ENCODE measurements around the gene SEC24C. TPM values are rescaled to one million over a fixed set of nuclear protein-coding genes. Genes with fewer than 3 reads are reported as not detected.

Gene SEC24C
- total RNA-seq, 2 experiments from 2014 or later, result 53.6 to 87.1 TPM

GRCh38 chr10:73731588-73732375 lies 12.4 kb upstream of the SEC24C start:
- DNase-seq (ENCODE audit: low spot score), result no peak
- H3K36me3 ChIP-seq (ENCODE audit: insufficient read depth, low read length), result peaks cover 27% of the 10 kb centered on the region
- H3K27ac ChIP-seq (ENCODE audit: low read depth, low read length, poor library complexity, severe bottlenecking), result no peak overlapping the region
- H3K4me1 ChIP-seq (ENCODE audit: insufficient read depth, low read length, poor library complexity, severe bottlenecking), result peaks cover 10% of the 10 kb centered on the region
- no peaks in the 10 kb centered on the region for H3K9me2 ChIP-seq (ENCODE audit: insufficient read depth, low read length)
- peak overlapping the region; percentile 84 for H3K4me2 ChIP-seq (ENCODE audit: low read length)
- no peaks in the 10 kb centered on the region for H3K9me3 ChIP-seq (ENCODE audit: low read length)
- H3K4me3 ChIP-seq (ENCODE audit: low read depth, low read length, poor library complexity, severe bottlenecking), result peak overlapping the region; percentile 78
- no peak overlapping the region for H2AFZ ChIP-seq (ENCODE audit: low read length)
- intact Hi-C loops (cut with micrococcal nuclease; ENCODE audit: unreplicated experiment), result loop anchor here (2.0 kb wide), 1 partner anchor 485 kb away; the partner anchor contains the start of gene DNAJC9
- BruUV-seq (replicated peaks), result no TSS peak
- TF ChIP-seq EZH2phosphoT487 (IDR thresholded peaks at IDR 0.05; ENCODE audit: borderline replicate concordance, low read depth, low read length) (no peak), CTCF (conservative IDR thresholded peaks at IDR 0.05; ENCODE audit: low read length) (no peak)
- no peaks in the 10 kb centered on the region for H4K20me1 ChIP-seq (ENCODE audit: insufficient read depth, low read length)
- ChIA-PET CTCF (ENCODE audit: unreplicated experiment) (no interaction called here), POLR2A (interaction anchor here (0.6 to 2.8 kb wide), 4 partner anchors 10 to 648 kb away, joined by 3 to 38 read pairs (median 4); partner anchors contain the start of gene SEC24C)
- H3K79me2 ChIP-seq (ENCODE audit: insufficient read depth, low read depth, low read length), result peaks cover 29% of the 10 kb centered on the region

GRCh38 chr10:73732426-73732825 lies 11.7 kb upstream of the SEC24C start:
- Histone ChIP-seq H3K4me1 (ENCODE audit: insufficient read depth, low read length, poor library complexity, severe bottlenecking) (peaks cover 10% of the 10 kb centered on the region), H2AFZ (ENCODE audit: low read length) (no peak overlapping the region), H3K27ac (ENCODE audit: low read depth, low read length, poor library complexity, severe bottlenecking) (no peak overlapping the region), H3K36me3 (ENCODE audit: insufficient read depth, low read length) (peaks cover 25% of the 10 kb centered on the region), H3K4me3 (ENCODE audit: low read depth, low read length, poor library complexity, severe bottlenecking) (no peak overlapping the region), H4K20me1 (ENCODE audit: insufficient read depth, low read length) (no peaks in the 10 kb centered on the region), H3K9me3 (ENCODE audit: low read length) (no peaks in the 10 kb centered on the region), H3K9me2 (ENCODE audit: insufficient read depth, low read length) (no peaks in the 10 kb centered on the region), H3K79me2 (ENCODE audit: insufficient read depth, low read depth, low read length) (peaks cover 29% of the 10 kb centered on the region), H3K4me2 (ENCODE audit: low read length) (no peak overlapping the region)
- TF ChIP-seq EZH2phosphoT487 (IDR thresholded peaks at IDR 0.05; ENCODE audit: borderline replicate concordance, low read depth, low read length), result no peak
- TF ChIP-seq CTCF (conservative IDR thresholded peaks at IDR 0.05; ENCODE audit: low read length), result no peak
- ChIA-PET POLR2A (interaction anchor here (0.6 kb wide), 1 partner anchor 648 kb away, joined by 3 read pairs; no protein-coding TSS in a partner anchor), CTCF (ENCODE audit: unreplicated experiment) (no interaction called here)
- intact Hi-C loops (cut with micrococcal nuclease; ENCODE audit: unreplicated experiment), result no loop called here
- BruUV-seq (replicated peaks), result no TSS peak
- DNase-seq (ENCODE audit: low spot score), result no peak
